22Rv1 (cell line): Measurements from ENCODE around the gene PAMR1.

Experiments used
- H3K27ac ChIP-seq: fragments of 450-650 bp; 2 replicates; pipeline ENCODE4 v1.5.1; 2017
- CTCF ChIP-seq: fragments of 450-650 bp; IDR thresholded peaks from 2 replicates; pipeline ENCODE4 v1.5.1; 2017; ENCODE audit warnings: mild to moderate bottlenecking
- ZFX ChIP-seq: fragments of 450-650 bp; IDR thresholded peaks from 2 replicates; pipeline ENCODE4 v1.6.1; 2017; ENCODE audit warnings: antibody characterized with exemption, borderline replicate concordance

Gene PAMR1

GRCh38 chr11:35486446-35486845, 39.0 kb downstream of the PAMR1 start:
- no peak overlapping the region for H3K27ac ChIP-seq
- TF ChIP-seq CTCF = no peak
- no peak for TF ChIP-seq ZFX

GRCh38 chr11:35485656-35486322, 39.6 kb downstream of the PAMR1 start:
- no peak overlapping the region for H3K27ac ChIP-seq
- peak; percentile 91 for TF ChIP-seq CTCF
- TF ChIP-seq ZFX = no peak

- no peak overlapping the region for H3K27ac ChIP-seq
- TF ChIP-seq CTCF (no peak), ZFX (no peak)
These were observed 41.0 kb downstream of the PAMR1 start for GRCh38 chr11:35484435-35484834.

GRCh38 chr11:35483131-35483820, 42.1 kb downstream of the PAMR1 start:
- TF ChIP-seq CTCF = no peak
- TF ChIP-seq ZFX = no peak
- H3K27ac ChIP-seq = no peak overlapping the region

GRCh38 chr11:35479731-35480130, 45.7 kb downstream of the PAMR1 start:
- no peak overlapping the region for H3K27ac ChIP-seq
- TF ChIP-seq ZFX = no peak
- TF ChIP-seq CTCF = no peak

GRCh38 chr11:35478471-35479091, 46.8 kb downstream of the PAMR1 start:
- TF ChIP-seq CTCF (no peak), ZFX (no peak)
- H3K27ac ChIP-seq = no peak overlapping the region

GRCh38 chr11:35477901-35478300, 47.5 kb downstream of the PAMR1 start:
- no peak overlapping the region for H3K27ac ChIP-seq
- TF ChIP-seq ZFX (no peak), CTCF (no peak)
